Activated naive CD4-positive, alpha-beta T cell treated with anti-CD3 and anti-CD28 coated beads for 36 hours (primary cell): ENCODE results near the gene PEX14. TPM values are rescaled to one million over a fixed set of nuclear protein-coding genes. Genes with fewer than 3 reads are reported as not detected.

Experiments
- CTCF ChIA-PET: fragments of 350-600 bp; sonication (Branson Sonifier 250); formaldehyde crosslinking; loops from one replicate; lab custom pipeline; 2021; ENCODE audit warnings: antibody characterized with exemption; lab: Charles Lee
- DNase-seq: peaks from one replicate; pipeline ENCODE4 v3.0.0-alpha.2; 2020
- H3K27ac Mint-ChIP-seq: one replicate; pipeline ENCODE4 v1.8.0; 2021; ENCODE audit warnings: mild to moderate bottlenecking, mixed read lengths
- H3K27me3 Mint-ChIP-seq: one replicate; pipeline ENCODE4 v1.8.0; 2021; ENCODE audit warnings: low read depth, mixed read lengths
- H3K36me3 Mint-ChIP-seq: one replicate; pipeline ENCODE4 v1.8.0; 2021; ENCODE audit warnings: low read depth, mixed read lengths
- H3K4me1 Mint-ChIP-seq: one replicate; pipeline ENCODE4 v1.8.0; 2021; ENCODE audit warnings: low read depth, mixed read lengths
- H3K4me3 Mint-ChIP-seq: one replicate; pipeline ENCODE4 v1.8.0; 2021; ENCODE audit warnings: mild to moderate bottlenecking, moderate library complexity, mixed read lengths
- H3K9me3 Mint-ChIP-seq: one replicate; pipeline ENCODE4 v1.8.0; 2021; ENCODE audit warnings: mixed read lengths
- intact Hi-C: fragments of 100-400 bp; cut with micrococcal nuclease; formaldehyde crosslinking; loops from one replicate; pipeline ENCODE4 v1.15.1; 2023
- total RNA-seq, 2 experiments: library from RNA; stranded (reverse); gene quantifications; one replicate each; pipeline ENCODE4 v1.2.3, GENCODE V29; 2021

Gene PEX14
- total RNA-seq, 2 experiments from 2014 or later = 15.8 to 17.2 TPM

- H3K36me3 Mint-ChIP-seq = peaks cover 4% of the 10 kb centered on the region
- intact Hi-C loops = no loop called here
- H3K27ac Mint-ChIP-seq = no peak overlapping the region
- CTCF ChIA-PET = no interaction called here
- no peaks in the 10 kb centered on the region for H3K9me3 Mint-ChIP-seq
- H3K4me1 Mint-ChIP-seq = peaks cover 26% of the 10 kb centered on the region
- no peak overlapping the region for H3K4me3 Mint-ChIP-seq
- DNase-seq = no peak
- H3K27me3 Mint-ChIP-seq = no peaks in the 10 kb centered on the region
These were observed 4.5 kb downstream of the PEX14 start for GRCh38 chr1:10479296-10479695.

GRCh38 chr1:10480614-10481013, 5.9 kb downstream of the PEX14 start:
- CTCF ChIA-PET = no interaction called here

GRCh38 chr1:10484521-10484920, 9.8 kb downstream of the PEX14 start:
- DNase-seq = no peak
- CTCF ChIA-PET = no interaction called here
- Mint-ChIP-seq H3K4me1 (peaks cover 7% of the 10 kb centered on the region), H3K9me3 (no peaks in the 10 kb centered on the region), H3K4me3 (no peak overlapping the region), H3K27me3 (no peaks in the 10 kb centered on the region), H3K36me3 (peaks cover 10% of the 10 kb centered on the region), H3K27ac (no peak overlapping the region)
- intact Hi-C loops = no loop called here

More at GRCh38 chr1:10480614-10481013, 5.9 kb downstream of the PEX14 start:
- Mint-ChIP-seq H3K9me3 (no peaks in the 10 kb centered on the region), H3K4me1 (peaks cover 19% of the 10 kb centered on the region), H3K27ac (no peak overlapping the region), H3K27me3 (no peaks in the 10 kb centered on the region), H3K4me3 (no peak overlapping the region), H3K36me3 (peaks cover 2% of the 10 kb centered on the region)
- intact Hi-C loops = no loop called here
- DNase-seq = no peak

- Mint-ChIP-seq H3K27ac (no peak overlapping the region), H3K4me3 (no peak overlapping the region), H3K27me3 (no peaks in the 10 kb centered on the region), H3K36me3 (peaks cover 10% of the 10 kb centered on the region), H3K9me3 (no peaks in the 10 kb centered on the region), H3K4me1 (peaks cover 8% of the 10 kb centered on the region)
- intact Hi-C loops = no loop called here
- DNase-seq = no peak
- CTCF ChIA-PET = no interaction called here
These were observed 14.7 kb downstream of the PEX14 start for GRCh38 chr1:10489291-10490055.

- intact Hi-C loops = no loop called here
- H3K4me3 Mint-ChIP-seq = no peak overlapping the region
- no peak overlapping the region for H3K27ac Mint-ChIP-seq
- H3K36me3 Mint-ChIP-seq = peaks cover 9% of the 10 kb centered on the region
- H3K9me3 Mint-ChIP-seq = no peaks in the 10 kb centered on the region
- peaks cover 17% of the 10 kb centered on the region for H3K4me1 Mint-ChIP-seq
- CTCF ChIA-PET = interaction anchor here (1.2 to 1.8 kb wide), 2 partner anchors 29 to 61 kb away, joined by 4 to 6 read pairs; partner anchors contain the start of gene CENPS
- no peaks in the 10 kb centered on the region for H3K27me3 Mint-ChIP-seq
- DNase-seq = no peak
These were observed 15.7 kb downstream of the PEX14 start for GRCh38 chr1:10490286-10490970.

GRCh38 chr1:10494418-10494753, 19.6 kb downstream of the PEX14 start:
- no peak overlapping the region for H3K27ac Mint-ChIP-seq
- no peak overlapping the region for H3K4me3 Mint-ChIP-seq
- CTCF ChIA-PET = interaction anchor here (0.8 to 5.6 kb wide), 20 partner anchors 8 to 536 kb away, joined by 3 to 85 read pairs (median 5); partner anchors contain the start of gene CENPS
- no peaks in the 10 kb centered on the region for H3K27me3 Mint-ChIP-seq
- H3K9me3 Mint-ChIP-seq = no peaks in the 10 kb centered on the region
- H3K36me3 Mint-ChIP-seq = peaks cover 11% of the 10 kb centered on the region
- intact Hi-C loops = loop anchor here (1.0 to 2.0 kb wide), 2 partner anchors 64 to 282 kb away; partner anchors contain the start of gene CENPS
- peaks cover 41% of the 10 kb centered on the region for H3K4me1 Mint-ChIP-seq
- DNase-seq = no peak

- CTCF ChIA-PET = interaction anchor here (0.6 to 5.6 kb wide), 23 partner anchors 9 to 535 kb away, joined by 3 to 85 read pairs (median 5); partner anchors contain the start of gene CENPS
- peaks cover 38% of the 10 kb centered on the region for H3K4me1 Mint-ChIP-seq
These were observed 20.2 kb downstream of the PEX14 start for GRCh38 chr1:10494754-10495474.

GRCh38 chr1:10495475-10495817, 20.7 kb downstream of the PEX14 start:
- CTCF ChIA-PET = interaction anchor here (0.6 to 5.6 kb wide), 16 partner anchors 9 to 468 kb away, joined by 3 to 85 read pairs (median 4); partner anchors contain the start of gene CENPS
- peak overlapping the region; percentile 87 for H3K27ac Mint-ChIP-seq
- H3K36me3 Mint-ChIP-seq = peaks cover 11% of the 10 kb centered on the region
- H3K4me1 Mint-ChIP-seq = peaks cover 39% of the 10 kb centered on the region
- H3K9me3 Mint-ChIP-seq = no peaks in the 10 kb centered on the region
- DNase-seq = no peak
- intact Hi-C loops = loop anchor here (1.0 to 5.0 kb wide), 7 partner anchors 16 to 447 kb away; partner anchors contain the start of gene PEX14
- no peaks in the 10 kb centered on the region for H3K27me3 Mint-ChIP-seq
- peak overlapping the region; percentile 67 for H3K4me3 Mint-ChIP-seq

More at GRCh38 chr1:10494754-10495474, 20.2 kb downstream of the PEX14 start:
- peak; percentile 90 for DNase-seq
- peaks cover 11% of the 10 kb centered on the region for H3K36me3 Mint-ChIP-seq
- H3K9me3 Mint-ChIP-seq = no peaks in the 10 kb centered on the region
- H3K27ac Mint-ChIP-seq = peak overlapping the region; percentile 87
- intact Hi-C loops = loop anchor here (1.0 to 5.0 kb wide), 8 partner anchors 16 to 447 kb away; partner anchors contain the start of genes CENPS and PEX14
- no peaks in the 10 kb centered on the region for H3K27me3 Mint-ChIP-seq
- peak overlapping the region; percentile 67 for H3K4me3 Mint-ChIP-seq

- Mint-ChIP-seq H3K27me3 (no peaks in the 10 kb centered on the region), H3K4me3 (peak overlapping the region; percentile 67), H3K4me1 (peaks cover 40% of the 10 kb centered on the region), H3K36me3 (peaks cover 11% of the 10 kb centered on the region), H3K27ac (peak overlapping the region; percentile 47), H3K9me3 (no peaks in the 10 kb centered on the region)
- DNase-seq = peak; percentile 69
- intact Hi-C loops = loop anchor here (1.0 to 5.0 kb wide), 7 partner anchors 15 to 446 kb away; partner anchors contain the start of gene PEX14
- CTCF ChIA-PET = interaction anchor here (0.6 to 5.6 kb wide), 5 partner anchors 13 to 456 kb away, joined by 3 to 85 read pairs (median 12); partner anchors contain the start of gene CENPS
These were observed 21.2 kb downstream of the PEX14 start for GRCh38 chr1:10495952-10496351.

GRCh38 chr1:10497109-10497508, 22.4 kb downstream of the PEX14 start:
- Mint-ChIP-seq H3K27me3 (no peaks in the 10 kb centered on the region), H3K36me3 (peaks cover 11% of the 10 kb centered on the region), H3K4me1 (peaks cover 45% of the 10 kb centered on the region), H3K27ac (no peak overlapping the region), H3K9me3 (no peaks in the 10 kb centered on the region), H3K4me3 (no peak overlapping the region)
- no peak for DNase-seq
- intact Hi-C loops = loop anchor here (5.0 kb wide), 1 partner anchor 65 kb away; no protein-coding TSS in a partner anchor
- CTCF ChIA-PET = interaction anchor here (0.5 to 5.6 kb wide), 2 partner anchors 12 to 196 kb away, joined by 3 to 85 read pairs; no protein-coding TSS in a partner anchor

GRCh38 chr1:10498231-10498630, 23.5 kb downstream of the PEX14 start:
- H3K36me3 Mint-ChIP-seq = peaks cover 11% of the 10 kb centered on the region
- intact Hi-C loops = loop anchor here (5.0 kb wide), 1 partner anchor 64 kb away; no protein-coding TSS in a partner anchor
- no peaks in the 10 kb centered on the region for H3K9me3 Mint-ChIP-seq
- H3K27ac Mint-ChIP-seq = no peak overlapping the region
- peaks cover 48% of the 10 kb centered on the region for H3K4me1 Mint-ChIP-seq
- DNase-seq = no peak
- H3K4me3 Mint-ChIP-seq = no peak overlapping the region
- CTCF ChIA-PET = interaction anchor here (0.6 to 1.6 kb wide), 2 partner anchors 9 to 111 kb away, joined by 4 to 12 read pairs; no protein-coding TSS in a partner anchor
- H3K27me3 Mint-ChIP-seq = no peaks in the 10 kb centered on the region
